ENCODE results near the gene HS3ST5.
"Not testable (repeated sequence)": the region's sequence is repeated elsewhere in the genome, so short reads cannot be mapped to it uniquely, and the experiment has no call there.

The HS3ST5 gene

GRCh38 chr6:114181664-114182063, 161.2 kb downstream of the HS3ST5 start:
- DNase-seq, result no peak

- DNase-seq, result no peak
Measured at GRCh38 chr6:114179411-114179810, 163.4 kb downstream of the HS3ST5 start.

GRCh38 chr6:114176726-114177125, 166.1 kb downstream of the HS3ST5 start:
- no peak for DNase-seq

GRCh38 chr6:114172576-114173260, 170.1 kb downstream of the HS3ST5 start:
- no peak for DNase-seq

- no peak for DNase-seq
Measured at GRCh38 chr6:114171473-114171872, 171.3 kb downstream of the HS3ST5 start.

- no peak for DNase-seq
Measured at GRCh38 chr6:114170958-114171387, 171.8 kb downstream of the HS3ST5 start.

GRCh38 chr6:114170372-114170771, 172.5 kb downstream of the HS3ST5 start:
- no peak for DNase-seq

- DNase-seq, result no peak
Measured at GRCh38 chr6:114169763-114170162, 173.1 kb downstream of the HS3ST5 start.

GRCh38 chr6:114167583-114168576, 174.9 kb downstream of the HS3ST5 start:
- no peak for DNase-seq

- DNase-seq, result no peak
Measured at GRCh38 chr6:114164207-114164606, 178.6 kb downstream of the HS3ST5 start.

- no peak for DNase-seq
Measured at GRCh38 chr6:114162691-114163347, 180.0 kb downstream of the HS3ST5 start.

GRCh38 chr6:114160881-114161280, 181.9 kb downstream of the HS3ST5 start:
- no peak for DNase-seq

- no peak for DNase-seq
Measured at GRCh38 chr6:114159727-114160126, 183.1 kb downstream of the HS3ST5 start.

- DNase-seq, result no peak
Measured at GRCh38 chr6:114158838-114159694, 183.8 kb downstream of the HS3ST5 start.

- no peak for DNase-seq
Measured at GRCh38 chr6:114158411-114158810, 184.4 kb downstream of the HS3ST5 start.

GRCh38 chr6:114157848-114158247, 185.0 kb downstream of the HS3ST5 start:
- no peak for DNase-seq

GRCh38 chr6:114155763-114156162, 187.1 kb downstream of the HS3ST5 start:
- DNase-seq, result no peak

- DNase-seq, result no peak
Measured at GRCh38 chr6:114154812-114155211, 188.0 kb downstream of the HS3ST5 start.

- no peak for DNase-seq
Measured at GRCh38 chr6:114153448-114153847, 189.4 kb downstream of the HS3ST5 start.

- DNase-seq, result no peak
Measured at GRCh38 chr6:114151064-114151690, 191.6 kb downstream of the HS3ST5 start.

- not testable (repeated sequence) for DNase-seq
Measured at GRCh38 chr6:114149182-114149581, 193.6 kb downstream of the HS3ST5 start.
